Transverse colon (tissue), 4 donors: ENCODE measurements around the gene GFPT2. TPM values are rescaled to one million over a fixed set of nuclear protein-coding genes. Genes with fewer than 3 reads are reported as not detected.

Experiments
- DNase-seq: peaks from one replicate; pipeline ENCODE4 v3.0.0-alpha.2; 2019
- H3K27ac ChIP-seq, 4 donors: fragments of 200-600 bp; sonication (generic); 2 replicates each; pipeline ENCODE4 v1.5.1; 2016 to 2018; ENCODE audit warnings: inconsistent platforms in 4 of 4
- H3K27me3 ChIP-seq: fragments of 200-600 bp; sonication (generic); 2 replicates; pipeline ENCODE4 v1.5.1; 2017; ENCODE audit warnings: inconsistent platforms
- H3K36me3 ChIP-seq, 4 donors: fragments of 200-600 bp; sonication (generic); 2 replicates each; pipeline ENCODE4 v1.5.1; 2017 to 2019; ENCODE audit warnings: inconsistent platforms in 4 of 4
- H3K4me1 ChIP-seq, 4 donors: fragments of 200-600 bp; sonication (generic); 2 replicates each; pipeline ENCODE4 v1.5.1; 2017 to 2020; ENCODE audit warnings: inconsistent platforms in 4 of 4
- H3K4me3 ChIP-seq, 4 donors: fragments of 200-600 bp; sonication (generic); 1 replicate in 1 of 4; 2 replicates in 3 of 4; pipeline versions ENCODE4 v1.5.1 to v1.6.1; 2017 to 2019; ENCODE audit warnings: inconsistent platforms in 4 of 4
- H3K9me3 ChIP-seq, 2 donors: fragments of 200-600 bp; sonication (generic); 2 replicates each; pipeline ENCODE4 v1.5.1; 2017 to 2019; ENCODE audit warnings: inconsistent platforms in 2 of 2
- CTCF ChIP-seq, 5 experiments: fragments of 200-600 bp in 3 of 5; fragments of 450-650 bp in 2 of 5; sonication (generic) in 3 of 5; IDR thresholded peaks; 1 replicate in 2 of 5; 2 replicates in 3 of 5; pipeline ENCODE4 v1.5.1; 2016 to 2017; ENCODE audit warnings: antibody characterized with exemption in 5 of 5, inconsistent platforms in 3 of 5, mild to moderate bottlenecking in 2 of 5, moderate library complexity in 1 of 5
- EP300 ChIP-seq: sonication (generic); formaldehyde crosslinking; IDR thresholded peaks from one replicate; pipeline ENCODE4 v1.6.1; 2017; ENCODE audit warnings: antibody characterized with exemption, low read depth
- POLR2A ChIP-seq: fragments of 450-650 bp; IDR thresholded peaks from one replicate; pipeline ENCODE4 v1.6.1; 2016; ENCODE audit warnings: antibody characterized with exemption, mild to moderate bottlenecking, moderate library complexity
- POLR2AphosphoS5 ChIP-seq, 3 donors: sonication (generic); formaldehyde crosslinking; IDR thresholded peaks; one replicate each; pipeline ENCODE4 v1.6.1; 2016; ENCODE audit warnings: antibody characterized with exemption in 3 of 3
- WGBS, 2 donors: methylation state at CpG; one replicate each; pipeline ENCODE4 v1.1.5; 2018; ENCODE audit warnings: low coverage in 1 of 2; 5-methylcytosine and 5-hydroxymethylcytosine counted together
- in situ Hi-C, 4 donors: fragments of 200-750 bp; cut with MboI; loops; one replicate each; pipeline versions ENCODE4 v1.15.0 to v1.15.1; 2017; ENCODE audit warnings: low sequenced_read_pairs in 3 of 4, low pct_ligation_motif_present in 1 of 4, low pct_unique_long_range_greater_than_20kb in 1 of 4
- intact Hi-C: fragments of 100-400 bp; cut with DNase I; formaldehyde crosslinking; loops from one replicate; pipeline ENCODE4 v1.15.1; 2023; ENCODE audit warnings: low total_unique reads
- total RNA-seq, 4 donors: library from RNA; depleted of rRNA; stranded (reverse); fragments of >200 nt; gene quantifications; one replicate each; pipeline ENCODE4 v1.1.0, GENCODE V29; 2016

The GFPT2 gene
- total RNA-seq, 4 donors from 2014 or later: 5.9 to 47.4 (median 11.2) TPM

- WGBS, 2 donors: 54 to 76% methylated on average over 5 of the region's 5 CpGs
- no peaks in the 10 kb centered on the region for H3K9me3 ChIP-seq
- intact Hi-C loops (no loop called here), in situ Hi-C loops (no loop called here)
- H3K36me3 ChIP-seq: no peaks in the 10 kb centered on the region
- no peaks in the 10 kb centered on the region for H3K4me1 ChIP-seq
- no peak for TF ChIP-seq EP300
- no peak for TF ChIP-seq POLR2AphosphoS5 (IDR thresholded peaks at IDR 0.05)
- no peak for TF ChIP-seq CTCF (IDR thresholded peaks at IDR 0.05)
- TF ChIP-seq POLR2A: no peak
- H3K4me3 ChIP-seq: no peak overlapping the region
- peak overlapping the region in 3 of 4 donors; percentile 8 to 50 (median 13) for H3K27ac ChIP-seq
- no peak for DNase-seq
- peaks cover 10% of the 10 kb centered on the region for H3K27me3 ChIP-seq
Observed at GRCh38 chr5:180330270-180330648, 22.9 kb downstream of the GFPT2 start.

GRCh38 chr5:180329606-180330269, 23.4 kb downstream of the GFPT2 start:
- DNase-seq: no peak
- intact Hi-C loops: loop anchor here (1.0 kb wide), 1 partner anchor 36 kb away; no protein-coding TSS in a partner anchor
- Histone ChIP-seq H3K27ac (peak overlapping the region in 3 of 4 donors; percentile 8 to 50 (median 13)), H3K9me3 (no peaks in the 10 kb centered on the region), H3K36me3 (no peaks in the 10 kb centered on the region), H3K4me1 (no peaks in the 10 kb centered on the region), H3K4me3 (no peak overlapping the region), H3K27me3 (peaks cover 10% of the 10 kb centered on the region)
- in situ Hi-C loops: no loop called here
- TF ChIP-seq POLR2AphosphoS5 (IDR thresholded peaks at IDR 0.05) (no peak), EP300 (no peak), CTCF (IDR thresholded peaks at IDR 0.05) (no peak), POLR2A (no peak)
- WGBS, 2 donors: 92% methylated on average over 8 of the region's 8 CpGs; no CpG with 5 or more reads in 1 of the 2 donors

GRCh38 chr5:180329138-180329435, 24.0 kb downstream of the GFPT2 start:
- Histone ChIP-seq H3K36me3 (no peaks in the 10 kb centered on the region), H3K27me3 (peaks cover 10% of the 10 kb centered on the region), H3K9me3 (no peaks in the 10 kb centered on the region), H3K4me3 (no peak overlapping the region), H3K4me1 (no peaks in the 10 kb centered on the region), H3K27ac (no peak overlapping the region)
- no peak for TF ChIP-seq CTCF (IDR thresholded peaks at IDR 0.05)
- TF ChIP-seq EP300: no peak
- TF ChIP-seq POLR2AphosphoS5 (IDR thresholded peaks at IDR 0.05): no peak
- TF ChIP-seq POLR2A: no peak
- DNase-seq: no peak
- 91% methylated on average over 5 to 7 of the region's 7 CpGs for WGBS, 2 donors
- in situ Hi-C loops (no loop called here), intact Hi-C loops (loop anchor here (1.0 kb wide), 1 partner anchor 36 kb away; no protein-coding TSS in a partner anchor)

- H3K9me3 ChIP-seq: no peaks in the 10 kb centered on the region
- WGBS, 2 donors: 61% methylated on average over 31 of the region's 31 CpGs; no CpG with 5 or more reads in 1 of the 2 donors
- peak; percentile 86 for DNase-seq
- intact Hi-C loops: loop anchor here (1.0 kb wide), 1 partner anchor 35 kb away; no protein-coding TSS in a partner anchor
- no peaks in the 10 kb centered on the region for H3K4me1 ChIP-seq
- TF ChIP-seq EP300: no peak
- peak; percentile 72 to 84 (median 74) for TF ChIP-seq CTCF (IDR thresholded peaks at IDR 0.05)
- no peak for TF ChIP-seq POLR2AphosphoS5 (IDR thresholded peaks at IDR 0.05)
- no peak overlapping the region for H3K27ac ChIP-seq
- no peaks in the 10 kb centered on the region for H3K36me3 ChIP-seq
- H3K27me3 ChIP-seq: peaks cover 10% of the 10 kb centered on the region
- in situ Hi-C loops: no loop called here
- no peak overlapping the region for H3K4me3 ChIP-seq
Observed at GRCh38 chr5:180328296-180329137, 24.6 kb downstream of the GFPT2 start.
